HEK293T (cell line): ENCODE data around the gene TCERG1L.

Experiments
- BHLHE40 ChIP-seq: fragments of 450-650 bp; IDR thresholded peaks from 2 replicates; pipeline ENCODE4 v1.6.1; 2016; ENCODE audit warnings: mild to moderate bottlenecking, moderate library complexity, borderline replicate concordance
- ELF4 ChIP-seq: fragments of 450-650 bp; IDR thresholded peaks from 2 replicates; pipeline ENCODE4 v1.6.1; 2017; ENCODE audit warnings: antibody characterized with exemption
- FOXM1 ChIP-seq: fragments of 450-650 bp; IDR thresholded peaks from 2 replicates; pipeline ENCODE4 v1.6.1; 2017; ENCODE audit warnings: mild to moderate bottlenecking, borderline replicate concordance
- L3MBTL2 ChIP-seq: fragments of 450-650 bp; conservative IDR thresholded peaks from 2 replicates; pipeline ENCODE4 v1.6.1; 2016; ENCODE audit warnings: mild to moderate bottlenecking
- SP1 ChIP-seq: fragments of 450-650 bp; IDR thresholded peaks from 2 replicates; pipeline ENCODE4 v1.6.1; 2017
- ZNF384 ChIP-seq: fragments of 450-650 bp; IDR thresholded peaks from 2 replicates; pipeline ENCODE4 v1.6.1; 2016

DNA sequence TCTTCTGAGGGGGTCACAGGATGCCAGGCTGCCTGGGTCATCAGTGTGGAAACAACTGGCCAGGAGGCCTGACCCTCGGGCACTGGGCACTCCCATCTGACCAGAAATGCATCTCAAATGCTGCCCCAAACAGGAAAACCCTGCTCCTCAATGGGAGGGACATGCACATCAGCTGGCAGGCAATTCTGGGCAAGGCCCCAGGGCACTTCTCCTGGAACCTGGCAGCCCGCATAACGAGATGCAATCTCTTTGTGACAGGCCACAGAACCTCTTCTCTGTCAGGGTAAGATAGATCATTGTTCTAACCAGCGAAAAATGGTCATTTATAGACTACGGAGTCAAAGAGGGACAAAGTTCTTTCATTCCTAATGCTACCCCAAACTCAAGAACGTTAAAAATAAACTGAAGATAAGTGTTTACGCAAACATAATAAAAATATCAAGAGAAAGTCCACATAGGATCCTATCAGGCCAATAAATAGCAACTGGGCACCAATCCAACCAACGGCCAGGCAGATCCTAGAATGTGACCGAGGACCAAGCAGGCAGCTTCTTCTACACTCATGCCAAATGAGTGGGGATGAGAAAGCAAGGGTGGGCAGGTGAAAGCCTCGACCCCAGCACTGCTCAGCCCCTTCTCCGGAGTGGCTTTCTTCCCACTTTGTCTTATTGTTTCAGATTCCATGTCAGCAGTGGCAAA lies 212.3 kb downstream of the TCERG1L start:
- TF ChIP-seq ZNF384 (no peak), ELF4 (no peak), SP1 (no peak), L3MBTL2 (no peak), FOXM1 (no peak), BHLHE40 (no peak)
